Loucy (cell line): Measurements from ENCODE around the gene FNDC11.

Experiments
- CTCF ChIP-seq: fragments of 200-600 bp; sonication (generic); conservative IDR thresholded peaks from 2 replicates; pipeline ENCODE4 v1.5.1; 2014; ENCODE audit warnings: mild to moderate bottlenecking, antibody characterized with exemption, low read length
- EZH2phosphoT487 ChIP-seq: fragments of 200-600 bp; IDR thresholded peaks from 2 replicates; pipeline ENCODE4 v1.6.1; 2018; ENCODE audit warnings: antibody characterized with exemption, mild to moderate bottlenecking, moderate library complexity, borderline replicate concordance

DNA sequence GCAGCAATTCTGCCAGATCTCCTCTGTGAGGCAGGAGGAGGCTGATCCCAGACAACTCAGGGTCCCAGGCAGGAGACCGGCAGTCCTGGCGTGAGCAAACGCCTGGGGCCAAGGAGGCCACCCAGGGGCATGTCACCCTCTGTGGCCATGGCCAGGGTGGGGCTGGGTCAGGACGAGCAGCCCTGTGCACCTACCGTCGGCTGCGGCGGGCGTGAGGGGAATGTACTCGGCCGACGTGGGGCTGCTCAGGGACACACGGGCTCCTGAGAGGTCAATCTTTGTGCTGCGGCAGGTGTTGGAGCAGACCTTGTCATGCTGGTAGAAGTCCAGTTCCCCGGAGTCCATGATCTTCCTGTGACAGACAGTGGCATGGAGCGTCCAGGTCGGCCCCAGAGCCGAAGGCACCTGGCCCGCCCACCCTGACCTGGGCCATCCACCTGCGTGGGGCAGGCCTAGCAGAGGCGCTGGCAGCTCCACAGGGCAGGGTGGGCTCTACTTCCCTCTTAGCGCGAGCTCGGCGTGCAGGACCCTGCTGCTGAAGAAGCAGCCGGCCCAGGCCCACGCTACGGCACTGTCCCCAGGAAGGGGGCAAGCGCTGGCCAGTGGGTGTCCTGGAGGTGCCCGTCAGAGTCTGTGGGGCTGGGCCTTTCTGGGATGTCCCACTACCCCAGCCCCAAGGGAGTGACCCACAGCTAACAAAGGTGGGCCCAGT, 41.6 kb downstream of the FNDC11 start:
- TF ChIP-seq CTCF (no peak), EZH2phosphoT487 (no peak)
